LNCAP (cell line): ENCODE results near the gene HPCAL1.

Experiments
- CTCF ChIP-seq: fragments of 450-650 bp; IDR thresholded peaks from 2 replicates; pipeline ENCODE4 v1.5.1; 2017; ENCODE audit warnings: mild to moderate bottlenecking

The HPCAL1 gene

GRCh38 chr2:10305254-10305635 lies 2.5 kb downstream of the HPCAL1 start:
- no peak for TF ChIP-seq CTCF

- TF ChIP-seq CTCF = no peak
Observed at GRCh38 chr2:10305715-10306114, 3.0 kb downstream of the HPCAL1 start.

- TF ChIP-seq CTCF = no peak
Observed at GRCh38 chr2:10306901-10307463, 4.3 kb downstream of the HPCAL1 start.

- no peak for TF ChIP-seq CTCF
Observed at GRCh38 chr2:10307561-10308156, 5.0 kb downstream of the HPCAL1 start.

GRCh38 chr2:10308866-10309265 lies 6.2 kb downstream of the HPCAL1 start:
- TF ChIP-seq CTCF = no peak

- TF ChIP-seq CTCF = no peak
Observed at GRCh38 chr2:10309286-10309685, 6.6 kb downstream of the HPCAL1 start.

GRCh38 chr2:10310309-10310888 lies 7.7 kb downstream of the HPCAL1 start:
- no peak for TF ChIP-seq CTCF
